SH-SY5Y (cell line): ENCODE measurements around the gene ODAPH.

Source experiments
- GATA2 ChIP-seq: IDR thresholded peaks from 2 replicates; pipeline ENCODE4 v1.6.1; 2011; ENCODE audit warnings: mild to moderate bottlenecking, low read depth, low read length
- GATA3 ChIP-seq: IDR thresholded peaks from 2 replicates; pipeline ENCODE4 v1.6.1; 2011; ENCODE audit warnings: low read depth, mild to moderate bottlenecking, low read length, moderate library complexity

GRCh38 chr4:75605928-75606327 is 50.1 kb downstream of the ODAPH start:
- no peak for TF ChIP-seq GATA2
- TF ChIP-seq GATA3: no peak
